ENCODE data around the gene LRMDA.

LRMDA gene

DNA sequence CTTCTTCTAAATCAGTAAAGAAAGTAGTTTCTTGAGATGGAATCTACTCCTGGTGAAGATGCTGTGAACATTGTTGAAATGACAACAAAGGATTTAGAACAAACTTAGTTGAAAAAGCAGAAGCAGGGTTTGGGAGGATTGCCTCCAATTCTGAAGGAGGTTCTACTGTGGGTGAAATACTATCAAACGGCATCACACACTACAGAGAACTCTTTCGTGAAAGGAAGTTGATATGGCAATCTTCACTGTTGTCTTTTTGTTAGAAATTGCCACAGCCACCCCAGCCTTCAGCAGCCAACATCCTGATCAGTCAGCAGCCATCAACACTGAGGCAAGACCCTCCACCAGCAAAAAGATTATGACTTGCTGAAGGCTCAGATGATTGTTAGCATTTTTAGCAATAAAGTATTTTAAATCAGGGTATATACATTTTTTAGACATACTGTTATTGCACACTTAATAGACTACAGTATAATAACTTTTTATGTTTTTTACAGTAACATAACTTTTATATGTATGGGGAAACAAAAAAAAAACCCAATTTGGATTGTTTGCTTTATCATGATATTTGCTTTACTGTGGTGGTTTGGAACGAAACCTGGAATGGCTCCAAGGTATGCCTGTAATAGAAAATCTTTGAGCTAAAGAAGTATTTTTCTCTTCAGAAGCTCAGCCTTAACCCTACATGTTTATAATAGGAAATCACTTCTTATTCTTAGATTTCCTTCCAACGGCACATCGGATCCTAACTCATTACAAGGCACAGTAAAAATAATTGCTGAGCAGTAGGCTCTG lies 257.3 kb downstream of the LRMDA start:
- H3K4me3 ChIP-seq (ENCODE audit: low read length) = no peak overlapping the region
- TF ChIP-seq CTCF (conservative IDR thresholded peaks at IDR 0.05; ENCODE audit: low read length) = no peak
- DNase-seq (ENCODE audit: low read depth) = no peak

DNA sequence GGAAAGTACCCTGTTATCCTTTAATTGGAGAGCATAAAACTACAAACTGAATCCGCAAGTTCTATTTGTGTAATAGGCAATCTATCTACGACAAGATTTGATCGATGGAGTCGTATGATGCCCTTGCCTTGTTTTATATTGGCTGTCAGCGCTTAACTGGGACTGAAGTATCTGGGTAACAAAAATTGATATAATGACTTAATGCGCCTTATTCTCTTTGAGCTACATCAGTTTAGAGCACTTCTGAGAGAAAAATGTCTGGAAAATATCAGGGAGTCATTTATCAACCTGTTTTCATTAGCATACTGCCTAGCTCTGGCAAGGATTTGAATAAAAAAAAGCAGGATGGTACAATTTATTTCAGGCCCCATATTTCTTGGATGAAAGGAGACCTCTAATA lies 262.1 kb downstream of the LRMDA start:
- TF ChIP-seq CTCF (conservative IDR thresholded peaks at IDR 0.05; ENCODE audit: low read length) = no peak
- DNase-seq (ENCODE audit: low read depth) = no peak
- no peak overlapping the region for H3K4me3 ChIP-seq (ENCODE audit: low read length)

DNA sequence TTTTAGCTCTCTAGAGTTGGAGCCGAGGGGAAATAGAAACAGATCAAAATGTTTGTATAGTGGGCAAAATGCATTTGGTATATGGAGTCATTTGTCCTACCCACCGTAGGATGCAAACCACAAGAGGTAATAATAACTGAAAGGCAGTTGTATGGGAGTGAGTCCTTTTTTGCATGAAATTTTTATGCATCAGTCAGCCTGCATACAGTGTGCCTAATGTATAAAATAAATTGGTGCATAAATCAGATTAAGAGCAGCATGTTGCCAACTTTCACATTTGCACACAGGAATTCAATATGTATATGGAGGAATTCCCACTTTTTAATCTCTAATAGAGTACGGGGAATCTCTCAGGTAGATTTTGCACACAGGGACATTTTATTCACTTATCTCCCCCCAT lies 262.8 kb downstream of the LRMDA start:
- no peak for TF ChIP-seq CTCF (conservative IDR thresholded peaks at IDR 0.05; ENCODE audit: low read length)
- no peak overlapping the region for H3K4me3 ChIP-seq (ENCODE audit: low read length)
- no peak for DNase-seq (ENCODE audit: low read depth)

DNA sequence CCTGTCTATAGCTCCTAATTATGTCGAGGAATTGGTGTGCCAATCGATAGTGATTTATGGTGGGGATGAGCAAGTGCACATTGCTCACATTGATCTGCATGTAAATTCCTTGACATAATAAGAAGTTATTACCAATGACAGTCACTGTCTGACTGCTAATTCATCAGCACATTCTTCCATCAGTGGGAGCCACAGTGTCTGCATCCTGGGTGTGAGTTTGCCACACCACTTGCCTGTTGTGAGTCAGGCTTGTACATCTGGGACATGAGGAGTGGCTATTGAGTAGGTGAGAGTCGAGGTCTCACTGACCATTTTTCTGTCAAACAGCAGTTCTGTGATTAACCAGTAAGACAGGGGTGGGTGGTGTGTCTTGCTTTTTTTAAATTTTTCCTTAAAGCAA lies 263.4 kb downstream of the LRMDA start:
- TF ChIP-seq CTCF (conservative IDR thresholded peaks at IDR 0.05; ENCODE audit: low read length) = no peak
- no peak overlapping the region for H3K4me3 ChIP-seq (ENCODE audit: low read length)
- no peak for DNase-seq (ENCODE audit: low read depth)

DNA sequence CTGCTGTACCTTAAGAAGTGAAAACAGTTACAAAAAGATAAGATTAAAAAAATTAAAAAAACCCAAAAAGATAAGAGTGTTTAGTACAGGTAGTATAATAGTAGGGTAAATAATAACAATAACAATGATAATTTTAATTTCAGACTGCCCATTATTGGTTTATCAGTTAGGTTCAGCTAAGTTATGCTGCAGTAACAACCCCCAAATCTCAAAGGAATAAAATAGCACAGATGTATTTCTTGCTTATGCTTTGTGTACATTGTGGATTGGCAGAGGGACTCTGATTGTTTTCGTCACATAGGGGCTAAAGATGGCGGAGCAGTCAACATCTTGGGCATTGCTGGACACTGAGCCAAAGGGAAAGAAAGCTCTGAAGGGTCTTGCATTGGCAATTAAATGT lies 264.6 kb downstream of the LRMDA start:
- TF ChIP-seq CTCF (conservative IDR thresholded peaks at IDR 0.05; ENCODE audit: low read length) = no peak
- no peak overlapping the region for H3K4me3 ChIP-seq (ENCODE audit: low read length)
- no peak for DNase-seq (ENCODE audit: low read depth)

- H3K4me3 ChIP-seq (ENCODE audit: low read length) = no peak overlapping the region
- no peak for TF ChIP-seq CTCF (conservative IDR thresholded peaks at IDR 0.05; ENCODE audit: low read length)
- DNase-seq (ENCODE audit: low read depth) = no peak
Observed at GRCh38 chr10:75696536-75696935, 265.1 kb downstream of the LRMDA start.

- no peak for TF ChIP-seq CTCF (conservative IDR thresholded peaks at IDR 0.05; ENCODE audit: low read length)
- DNase-seq (ENCODE audit: low read depth) = no peak
- H3K4me3 ChIP-seq (ENCODE audit: low read length) = no peak overlapping the region
Observed at GRCh38 chr10:75703191-75703854, 271.9 kb downstream of the LRMDA start.

All from AG10803 (cell line).